KOPT-K1 (cell line): Measurements from ENCODE around the gene CPA2.

Experiments used
- H3K27ac ChIP-seq: fragments of 200-600 bp; sonication (generic); 2 replicates; pipeline ENCODE4 v1.5.1; 2016; ENCODE audit warnings: antibody characterized with exemption, mild to moderate bottlenecking, low read depth, low read length; ENCODE audit not compliant: poor library complexity, severe bottlenecking
- H3K36me3 ChIP-seq: fragments of 200-600 bp; sonication (generic); 2 replicates; pipeline ENCODE4 v1.5.1; 2017; ENCODE audit warnings: antibody characterized with exemption, mild to moderate bottlenecking, low read length, moderate library complexity; ENCODE audit not compliant: insufficient read depth
- H3K9me3 ChIP-seq: fragments of 200-600 bp; sonication (generic); 2 replicates; pipeline ENCODE4 v1.5.1; 2017; ENCODE audit warnings: antibody characterized with exemption, low read length, mild to moderate bottlenecking; ENCODE audit not compliant: insufficient read depth, poor library complexity, severe bottlenecking

Gene CPA2

GRCh38 chr7:130272381-130273080 is 5.9 kb downstream of the CPA2 start:
- Histone ChIP-seq H3K27ac (no peak overlapping the region), H3K9me3 (no peaks in the 10 kb centered on the region), H3K36me3 (no peaks in the 10 kb centered on the region)

GRCh38 chr7:130273081-130273932 is 6.6 kb downstream of the CPA2 start:
- H3K36me3 ChIP-seq, result no peaks in the 10 kb centered on the region
- H3K9me3 ChIP-seq, result no peaks in the 10 kb centered on the region
- no peak overlapping the region for H3K27ac ChIP-seq

GRCh38 chr7:130273933-130274255 is 7.2 kb downstream of the CPA2 start:
- no peaks in the 10 kb centered on the region for H3K36me3 ChIP-seq
- no peaks in the 10 kb centered on the region for H3K9me3 ChIP-seq
- no peak overlapping the region for H3K27ac ChIP-seq

- Histone ChIP-seq H3K9me3 (no peaks in the 10 kb centered on the region), H3K36me3 (no peaks in the 10 kb centered on the region), H3K27ac (no peak overlapping the region)
Observed at GRCh38 chr7:130274296-130274695, 7.6 kb downstream of the CPA2 start.

- Histone ChIP-seq H3K9me3 (no peaks in the 10 kb centered on the region), H3K36me3 (no peaks in the 10 kb centered on the region), H3K27ac (no peak overlapping the region)
Observed at GRCh38 chr7:130274983-130275591, 8.4 kb downstream of the CPA2 start.

- Histone ChIP-seq H3K36me3 (no peaks in the 10 kb centered on the region), H3K27ac (no peak overlapping the region), H3K9me3 (no peaks in the 10 kb centered on the region)
Observed at GRCh38 chr7:130275826-130276297, 9.2 kb downstream of the CPA2 start.

- Histone ChIP-seq H3K27ac (no peak overlapping the region), H3K36me3 (no peaks in the 10 kb centered on the region), H3K9me3 (no peaks in the 10 kb centered on the region)
Observed at GRCh38 chr7:130276796-130277762, 10.4 kb downstream of the CPA2 start.

- Histone ChIP-seq H3K27ac (no peak overlapping the region), H3K36me3 (no peaks in the 10 kb centered on the region), H3K9me3 (no peaks in the 10 kb centered on the region)
Observed at GRCh38 chr7:130277763-130278643, 11.3 kb downstream of the CPA2 start.

GRCh38 chr7:130278860-130279259 is 12.2 kb downstream of the CPA2 start:
- H3K36me3 ChIP-seq, result no peaks in the 10 kb centered on the region
- H3K27ac ChIP-seq, result no peak overlapping the region
- H3K9me3 ChIP-seq, result no peaks in the 10 kb centered on the region

- no peaks in the 10 kb centered on the region for H3K36me3 ChIP-seq
- no peak overlapping the region for H3K27ac ChIP-seq
- no peaks in the 10 kb centered on the region for H3K9me3 ChIP-seq
Observed at GRCh38 chr7:130279286-130279685, 12.6 kb downstream of the CPA2 start.

GRCh38 chr7:130279906-130280305 is 13.2 kb downstream of the CPA2 start:
- H3K9me3 ChIP-seq, result no peaks in the 10 kb centered on the region
- H3K36me3 ChIP-seq, result no peaks in the 10 kb centered on the region
- no peak overlapping the region for H3K27ac ChIP-seq

GRCh38 chr7:130281260-130281659 is 14.6 kb downstream of the CPA2 start:
- no peaks in the 10 kb centered on the region for H3K36me3 ChIP-seq
- no peaks in the 10 kb centered on the region for H3K9me3 ChIP-seq

GRCh38 chr7:130286881-130287280 is 20.2 kb downstream of the CPA2 start:
- Histone ChIP-seq H3K27ac (no peak overlapping the region), H3K9me3 (no peaks in the 10 kb centered on the region), H3K36me3 (no peaks in the 10 kb centered on the region)

More at GRCh38 chr7:130281260-130281659, 14.6 kb downstream of the CPA2 start:
- H3K27ac ChIP-seq, result no peak overlapping the region

- no peak overlapping the region for H3K27ac ChIP-seq
- no peaks in the 10 kb centered on the region for H3K9me3 ChIP-seq
- no peaks in the 10 kb centered on the region for H3K36me3 ChIP-seq
Observed at GRCh38 chr7:130288168-130288567, 21.5 kb downstream of the CPA2 start.
